BJ (cell line): ENCODE data around the gene CCDC27. TPM values are rescaled to one million over a fixed set of nuclear protein-coding genes. Genes with fewer than 3 reads are reported as not detected.

Source experiments
- CTCF ChIA-PET: fragments of 350-600 bp; formaldehyde crosslinking; extraction: SDS; loops from one replicate; lab custom pipeline; 2021; ENCODE audit warnings: antibody characterized with exemption, inconsistent platforms; lab: Yijun Ruan, JAX
- POLR2A ChIA-PET: fragments of 300-600 bp; sonication (Branson Sonifier 250); formaldehyde crosslinking; extraction: SDS; loops from one replicate; lab custom pipeline; 2021; ENCODE audit warnings: antibody characterized with exemption; lab: Charles Lee
- DNase-seq: peaks from one replicate; pipeline ENCODE4 v3.0.0-alpha.2; 2011; ENCODE audit warnings: low read depth
- H3K27me3 ChIP-seq: 2 replicates; pipeline ENCODE4 v1.6.0; 2011; ENCODE audit warnings: low read length; ENCODE audit not compliant: control insufficient read depth, insufficient read depth
- H3K36me3 ChIP-seq: 2 replicates; pipeline ENCODE4 v1.5.1; 2011; ENCODE audit warnings: low read length; ENCODE audit not compliant: control insufficient read depth, insufficient read depth
- H3K4me3 ChIP-seq: 2 replicates; pipeline ENCODE4 v1.5.1; 2011; ENCODE audit warnings: low read depth, mild to moderate bottlenecking, control low read depth, low read length
- polyA plus RNA-seq: library from polyadenylated mRNA; depleted of rRNA; stranded (reverse); fragments of >200 nt; gene quantifications from 2 replicates; pipeline ENCODE4 v1.2.3, GENCODE V29; 2011
- TF ChIP-seq, protein P1 (sequence below): IDR thresholded peaks from 2 replicates; pipeline ENCODE4 v1.5.1; 2011; ENCODE audit warnings: low read depth, mild to moderate bottlenecking, control low read depth, inconsistent platforms, low read length, moderate library complexity; ENCODE audit not compliant: insufficient read depth

CCDC27 gene
- polyA plus RNA-seq, 1 experiment: not detected

DNA sequence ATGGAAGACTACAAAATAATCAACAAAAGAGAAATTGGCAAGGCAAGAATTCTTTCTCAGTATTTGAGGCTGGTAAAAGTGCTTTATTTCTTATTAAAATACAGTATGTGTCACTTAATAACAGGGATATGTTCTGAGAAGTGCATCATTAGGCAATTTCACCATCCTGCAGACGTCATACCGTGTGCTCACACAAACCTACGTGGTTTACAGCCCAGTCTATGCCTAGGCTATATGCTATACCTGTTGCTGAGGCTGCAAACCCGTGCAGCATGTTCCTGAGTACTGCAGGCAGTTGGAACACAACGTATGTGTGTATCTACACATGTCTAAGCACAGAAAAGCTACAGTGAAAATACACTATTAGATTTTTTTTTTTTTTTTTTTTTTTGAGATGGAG lies 2.7 kb upstream of the CCDC27 start:
- Histone ChIP-seq H3K36me3 (peaks cover 1% of the 10 kb centered on the region), H3K27me3 (peaks cover 7% of the 10 kb centered on the region), H3K4me3 (no peak overlapping the region)
- DNase-seq: no peak
- TF ChIP-seq, protein P1, sequence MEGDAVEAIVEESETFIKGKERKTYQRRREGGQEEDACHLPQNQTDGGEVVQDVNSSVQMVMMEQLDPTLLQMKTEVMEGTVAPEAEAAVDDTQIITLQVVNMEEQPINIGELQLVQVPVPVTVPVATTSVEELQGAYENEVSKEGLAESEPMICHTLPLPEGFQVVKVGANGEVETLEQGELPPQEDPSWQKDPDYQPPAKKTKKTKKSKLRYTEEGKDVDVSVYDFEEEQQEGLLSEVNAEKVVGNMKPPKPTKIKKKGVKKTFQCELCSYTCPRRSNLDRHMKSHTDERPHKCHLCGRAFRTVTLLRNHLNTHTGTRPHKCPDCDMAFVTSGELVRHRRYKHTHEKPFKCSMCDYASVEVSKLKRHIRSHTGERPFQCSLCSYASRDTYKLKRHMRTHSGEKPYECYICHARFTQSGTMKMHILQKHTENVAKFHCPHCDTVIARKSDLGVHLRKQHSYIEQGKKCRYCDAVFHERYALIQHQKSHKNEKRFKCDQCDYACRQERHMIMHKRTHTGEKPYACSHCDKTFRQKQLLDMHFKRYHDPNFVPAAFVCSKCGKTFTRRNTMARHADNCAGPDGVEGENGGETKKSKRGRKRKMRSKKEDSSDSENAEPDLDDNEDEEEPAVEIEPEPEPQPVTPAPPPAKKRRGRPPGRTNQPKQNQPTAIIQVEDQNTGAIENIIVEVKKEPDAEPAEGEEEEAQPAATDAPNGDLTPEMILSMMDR: no peak
- CTCF ChIA-PET: no interaction called here
- POLR2A ChIA-PET: no interaction called here

DNA sequence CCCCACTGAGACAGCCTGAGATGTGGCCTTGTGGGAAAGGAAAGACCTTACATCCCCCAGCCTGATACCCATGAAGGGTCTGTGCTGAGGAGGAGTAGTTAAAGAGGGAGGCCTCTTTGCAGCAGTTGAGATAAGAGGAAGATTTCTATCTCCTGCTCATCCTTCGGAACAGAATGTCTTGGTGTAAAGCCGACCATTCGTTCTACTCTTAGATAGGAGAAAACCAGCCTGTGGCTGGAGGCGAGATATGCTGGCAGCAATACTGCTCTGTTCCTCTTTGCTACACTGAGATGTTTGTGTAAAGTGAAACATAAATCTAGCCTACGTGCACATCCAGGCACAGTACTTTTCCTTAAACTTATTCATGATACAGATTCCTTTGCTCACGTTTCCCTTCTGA lies 1.5 kb upstream of the CCDC27 start:
- Histone ChIP-seq H3K4me3 (no peak overlapping the region), H3K27me3 (peaks cover 9% of the 10 kb centered on the region), H3K36me3 (peaks cover 1% of the 10 kb centered on the region; the same call in 1 of the 2 replicates)
- POLR2A ChIA-PET: no interaction called here
- TF ChIP-seq, protein P1: no peak
- DNase-seq: no peak
- CTCF ChIA-PET: no interaction called here

DNA sequence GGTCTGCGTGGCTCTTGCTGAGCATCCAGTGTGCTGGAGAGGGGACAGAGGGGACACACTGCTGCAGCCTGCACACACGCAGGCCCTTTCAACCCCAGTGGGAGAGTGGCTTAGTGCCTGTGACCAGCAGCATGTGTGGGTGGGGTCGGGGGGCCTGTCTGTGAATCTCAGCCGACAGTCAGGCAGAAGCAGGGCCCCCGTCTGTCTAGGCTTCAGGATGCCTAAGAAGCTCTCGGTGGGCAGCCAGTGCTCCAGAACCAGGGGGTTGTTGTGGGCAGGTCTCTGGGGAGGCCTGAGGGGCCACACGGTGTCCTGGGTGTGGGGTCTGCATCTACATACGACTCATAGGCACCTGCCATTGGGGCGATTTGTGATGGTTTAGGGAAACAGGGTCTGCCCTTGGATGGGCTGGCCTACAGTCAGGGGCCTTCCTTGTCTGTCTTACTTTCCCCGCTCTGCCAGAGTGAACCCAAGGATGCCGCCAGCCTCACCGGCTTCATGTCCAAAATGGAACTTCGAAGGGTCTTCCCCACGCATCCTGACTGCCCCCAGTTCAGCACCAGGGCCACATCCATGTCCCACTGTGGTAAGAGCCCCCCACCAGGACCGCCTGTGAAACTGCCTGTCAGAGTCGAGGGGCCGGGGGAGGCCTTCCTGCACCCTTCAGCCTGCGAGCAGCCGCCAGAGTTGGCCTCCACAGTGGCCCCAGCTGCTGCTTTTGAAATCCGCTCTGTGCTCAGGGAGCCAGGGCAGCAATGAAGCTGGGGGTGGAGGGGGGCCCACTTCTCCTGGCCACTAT lies 1.6 kb downstream of the CCDC27 start:
- TF ChIP-seq, protein P1: no peak
- Histone ChIP-seq H3K4me3 (no peak overlapping the region), H3K27me3 (peaks cover 13% of the 10 kb centered on the region), H3K36me3 (no peaks in the 10 kb centered on the region)
- no peak for DNase-seq
- POLR2A ChIA-PET: no interaction called here
- CTCF ChIA-PET: interaction anchor here (1.3 kb wide), 1 partner anchor 20 kb away, joined by 3 read pairs; no protein-coding TSS in a partner anchor

DNA sequence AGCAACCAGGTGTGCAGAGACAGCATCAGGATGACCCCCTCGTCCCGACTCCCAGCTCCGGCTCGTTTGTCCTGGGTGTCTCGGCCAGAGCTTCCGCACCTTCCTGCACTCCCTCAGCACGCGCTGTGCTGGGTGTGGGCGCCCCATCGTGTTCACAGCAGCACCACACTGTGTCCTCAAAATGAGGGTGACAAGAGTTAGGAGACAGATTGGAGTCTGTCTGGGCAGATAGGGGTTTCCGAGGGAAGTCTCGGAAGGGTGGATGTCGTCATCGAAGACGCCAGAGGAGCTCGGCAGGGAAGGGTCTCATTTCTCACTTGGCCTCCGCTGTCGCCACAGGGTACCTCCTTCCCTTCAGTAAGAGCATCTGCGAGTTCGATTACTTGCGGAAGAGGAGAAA lies 4.1 kb downstream of the CCDC27 start:
- CTCF ChIA-PET: interaction anchor here (1.3 kb wide), 1 partner anchor 32 kb away, joined by 3 read pairs; no protein-coding TSS in a partner anchor
- H3K4me3 ChIP-seq: no peak overlapping the region
- TF ChIP-seq, protein P1: no peak
- no peaks in the 10 kb centered on the region for H3K36me3 ChIP-seq
- DNase-seq: no peak
- H3K27me3 ChIP-seq: peaks cover 14% of the 10 kb centered on the region
- POLR2A ChIA-PET: no interaction called here

DNA sequence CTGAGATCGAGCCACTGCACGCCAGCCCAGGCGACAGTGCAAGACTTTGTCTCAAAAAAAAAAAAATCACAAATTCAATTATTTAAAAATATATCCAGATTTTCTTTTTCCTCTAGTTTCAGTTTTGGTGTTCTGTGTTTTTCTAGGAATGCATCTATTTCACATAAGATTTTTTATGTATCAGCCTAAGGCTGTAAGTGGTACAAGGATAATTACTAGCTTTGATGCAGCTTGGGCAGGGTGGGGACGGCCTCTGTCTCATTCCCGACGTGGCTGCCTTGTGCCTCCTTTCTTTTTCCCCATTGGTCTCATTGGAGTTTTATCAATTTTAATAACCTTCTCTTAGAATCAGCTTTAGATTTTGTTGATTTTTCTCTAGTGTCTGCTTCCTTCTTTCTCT lies 6.9 kb downstream of the CCDC27 start:
- Histone ChIP-seq H3K36me3 (no peaks in the 10 kb centered on the region), H3K27me3 (peaks cover 19% of the 10 kb centered on the region), H3K4me3 (no peak overlapping the region)
- DNase-seq: no peak
- ChIA-PET CTCF (no interaction called here), POLR2A (interaction anchor here (0.6 to 0.7 kb wide), 2 partner anchors 17 to 515 kb away, joined by 3 to 5 read pairs; no protein-coding TSS in a partner anchor)
- TF ChIP-seq, protein P1: no peak
